ENCODE measurements around the gene IL10RA. TPM values are rescaled to one million over a fixed set of nuclear protein-coding genes. Genes with fewer than 3 reads are reported as not detected.

The IL10RA gene
- total RNA-seq, 1 donor from 2014 or later, result 5.8 TPM

DNA sequence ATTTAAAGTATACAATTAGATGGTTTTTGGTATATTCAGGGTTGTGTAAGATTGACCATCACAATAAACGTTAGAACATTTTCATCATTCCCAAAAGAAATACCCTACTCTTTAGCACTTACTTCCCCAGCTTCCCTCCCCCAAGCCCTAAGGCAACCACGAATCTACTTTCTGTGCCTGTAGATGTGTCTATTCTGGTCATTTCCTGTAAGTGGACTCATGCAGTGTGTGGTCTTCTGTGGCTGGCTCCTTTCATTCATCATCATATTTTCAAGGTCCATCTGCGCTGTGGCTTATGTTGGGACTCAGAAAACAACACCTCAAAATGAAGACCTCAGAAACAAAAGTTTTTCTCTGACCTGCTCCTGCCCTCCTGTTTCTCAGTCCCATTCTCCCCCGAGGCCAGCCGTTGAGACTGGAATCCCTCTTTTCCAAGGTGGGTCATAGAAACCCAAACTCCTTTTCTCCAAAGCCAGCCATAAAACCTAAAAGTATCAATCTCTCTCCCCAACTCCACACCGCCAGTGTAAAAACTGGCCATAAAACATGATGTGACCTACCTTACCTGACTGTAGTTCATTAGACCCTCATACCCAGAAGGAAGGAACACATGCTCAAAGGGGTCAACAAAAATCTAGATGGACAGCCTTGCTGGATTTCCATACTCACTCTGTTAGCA is 44.1 kb upstream of the IL10RA start:
- no peak overlapping the region for H3K4me3 Mint-ChIP-seq (ENCODE audit: unreplicated experiment)
- peaks cover 8% of the 10 kb centered on the region for H3K27me3 Mint-ChIP-seq (ENCODE audit: unreplicated experiment)
- no peak overlapping the region for H3K27ac Mint-ChIP-seq (ENCODE audit: unreplicated experiment)
- TF ChIP-seq CTCF (IDR thresholded peaks at IDR 0.05; ENCODE audit: partially characterized antibody, unreplicated experiment), result no peak
- H3K9me3 Mint-ChIP-seq (ENCODE audit: unreplicated experiment), result peaks cover 1% of the 10 kb centered on the region
- peaks cover 17% of the 10 kb centered on the region for H3K4me1 Mint-ChIP-seq (ENCODE audit: low read depth, unreplicated experiment)
- no peak for DNase-seq
- peaks cover 12% of the 10 kb centered on the region for H3K36me3 Mint-ChIP-seq (ENCODE audit: unreplicated experiment)

GRCh38 chr11:117944554-117944953 is 41.6 kb upstream of the IL10RA start:
- no peak for DNase-seq
- peaks cover 8% of the 10 kb centered on the region for H3K27me3 Mint-ChIP-seq (ENCODE audit: unreplicated experiment)
- H3K4me3 Mint-ChIP-seq (ENCODE audit: unreplicated experiment), result no peak overlapping the region
- no peak overlapping the region for H3K27ac Mint-ChIP-seq (ENCODE audit: unreplicated experiment)
- H3K9me3 Mint-ChIP-seq (ENCODE audit: unreplicated experiment), result peaks cover 1% of the 10 kb centered on the region
- peaks cover 12% of the 10 kb centered on the region for H3K36me3 Mint-ChIP-seq (ENCODE audit: unreplicated experiment)
- peaks cover 17% of the 10 kb centered on the region for H3K4me1 Mint-ChIP-seq (ENCODE audit: low read depth, unreplicated experiment)
- TF ChIP-seq CTCF (IDR thresholded peaks at IDR 0.05; ENCODE audit: partially characterized antibody, unreplicated experiment), result no peak

DNA sequence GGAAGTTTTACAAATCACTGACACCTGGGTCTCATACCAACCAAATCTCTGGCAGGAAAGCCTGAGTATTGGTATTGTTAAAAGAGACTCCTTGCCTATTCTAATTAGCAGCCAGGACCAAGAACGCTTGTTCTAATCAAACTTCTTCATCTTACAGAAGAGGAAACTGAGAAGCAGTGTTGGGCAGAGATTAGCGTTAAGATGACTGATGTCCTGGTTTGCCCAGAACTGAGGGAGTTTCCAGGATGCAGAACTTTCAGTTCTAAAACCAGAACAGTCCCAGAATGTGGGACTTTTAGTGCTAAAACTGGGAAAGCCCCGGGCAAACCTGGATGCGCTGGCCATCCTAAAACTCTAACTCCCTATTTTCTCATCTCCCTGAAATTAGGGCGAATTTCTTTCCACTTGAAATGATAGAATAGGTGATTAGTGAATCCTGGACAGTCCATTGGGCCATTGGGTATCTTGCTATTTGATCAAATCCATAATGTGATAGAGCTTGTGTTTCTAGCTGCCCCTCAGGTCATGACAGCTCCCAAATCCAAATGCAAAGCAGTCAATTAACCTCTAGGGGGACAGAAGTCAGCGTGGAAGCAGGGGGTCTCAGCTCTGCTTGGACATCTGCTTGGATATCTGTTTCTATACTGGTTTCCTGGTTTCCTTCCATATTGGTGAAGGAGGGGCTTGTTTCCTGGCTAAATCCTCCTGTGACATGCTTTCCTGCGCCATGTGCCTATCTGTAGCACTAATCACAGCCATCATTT is 41.0 kb upstream of the IL10RA start:
- DNase-seq, result no peak
- Mint-ChIP-seq H3K27ac (ENCODE audit: unreplicated experiment) (peak overlapping the region; percentile 65), H3K4me3 (ENCODE audit: unreplicated experiment) (no peak overlapping the region), H3K27me3 (ENCODE audit: unreplicated experiment) (peaks cover 8% of the 10 kb centered on the region), H3K9me3 (ENCODE audit: unreplicated experiment) (peaks cover 1% of the 10 kb centered on the region), H3K36me3 (ENCODE audit: unreplicated experiment) (peaks cover 12% of the 10 kb centered on the region), H3K4me1 (ENCODE audit: low read depth, unreplicated experiment) (peaks cover 17% of the 10 kb centered on the region)
- TF ChIP-seq CTCF (IDR thresholded peaks at IDR 0.05; ENCODE audit: partially characterized antibody, unreplicated experiment), result peak; percentile 57

DNA sequence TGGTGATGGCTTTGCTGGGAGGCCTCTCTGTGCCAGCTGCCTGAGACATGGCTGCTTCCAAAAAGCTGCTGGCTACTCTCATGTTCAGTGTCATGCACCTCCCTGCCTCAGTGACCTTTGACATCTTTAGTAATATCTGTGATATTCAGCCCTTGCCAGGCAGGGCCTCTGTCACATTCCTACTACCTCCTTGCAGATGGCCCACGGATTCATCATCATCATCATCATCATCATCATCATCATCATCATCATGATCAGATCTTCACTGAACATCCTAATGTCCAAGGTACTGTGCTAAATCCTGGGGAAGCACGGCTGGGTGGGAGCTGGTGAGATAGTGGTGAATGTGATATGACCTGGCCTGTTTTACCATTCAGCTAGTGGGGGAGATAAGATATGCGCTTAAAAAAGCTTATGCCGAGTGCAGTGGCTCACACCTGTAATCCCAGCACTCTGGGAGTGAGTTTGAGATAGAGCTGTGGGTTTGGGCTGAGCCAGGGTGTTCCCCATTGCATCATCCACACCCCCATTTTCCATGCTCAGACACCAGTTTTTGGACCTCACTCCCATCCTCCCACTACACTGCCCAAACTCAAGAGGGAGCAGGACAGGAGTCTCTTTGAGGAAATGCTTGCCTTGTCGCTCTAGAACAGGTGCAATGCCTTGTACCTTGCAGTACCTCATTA is 39.9 kb upstream of the IL10RA start:
- Mint-ChIP-seq H3K9me3 (ENCODE audit: unreplicated experiment) (peaks cover 1% of the 10 kb centered on the region), H3K27me3 (ENCODE audit: unreplicated experiment) (peaks cover 8% of the 10 kb centered on the region), H3K4me3 (ENCODE audit: unreplicated experiment) (no peak overlapping the region), H3K27ac (ENCODE audit: unreplicated experiment) (no peak overlapping the region), H3K36me3 (ENCODE audit: unreplicated experiment) (peaks cover 12% of the 10 kb centered on the region), H3K4me1 (ENCODE audit: low read depth, unreplicated experiment) (peaks cover 22% of the 10 kb centered on the region)
- no peak for TF ChIP-seq CTCF (IDR thresholded peaks at IDR 0.05; ENCODE audit: partially characterized antibody, unreplicated experiment)
- DNase-seq, result no peak
